A549 (cell line): ENCODE results near the gene DSCAM. TPM values are rescaled to one million over a fixed set of nuclear protein-coding genes. Genes with fewer than 3 reads are reported as not detected.
"Not testable (repeated sequence)": the region's sequence is repeated elsewhere in the genome, so short reads cannot be mapped to it uniquely, and the experiment has no call there.

Source experiments
- ATAC-seq, 2 experiments: fragments of 200-7000 bp in 1 of 2; fragments of >200 bp in 1 of 2; cut with Nextera tagmentation in 1 of 2; cut with Tn5 transposase in 1 of 2; 3 replicates each; pipeline versions ENCODE4 v1.8.0 to v1.9.1; 2018 to 2020; ENCODE audit warnings: mild to moderate bottlenecking in 1 of 2, moderate library complexity in 1 of 2
- CTCF ChIA-PET: fragments of 300-600 bp; sonication (Branson Sonifier 250); formaldehyde crosslinking; extraction: SDS; loops from one replicate; lab custom pipeline; 2021; ENCODE audit warnings: antibody characterized with exemption, inconsistent platforms; lab: Yijun Ruan, JAX
- POLR2A ChIA-PET: fragments of 350-600 bp; formaldehyde crosslinking; extraction: SDS; loops from one replicate; lab custom pipeline; 2021; ENCODE audit warnings: antibody characterized with exemption, inconsistent platforms; lab: Yijun Ruan, JAX
- DNase-seq, 2 experiments: peaks; one replicate each; pipeline versions ENCODE4 v3.0.0 to v3.0.0-alpha.2; 2011 to 2016; ENCODE audit warnings: low read depth in 1 of 2, low spot score in 1 of 2
- FAIRE-seq: peaks from 2 replicates; lab custom pipeline; 2011; peaks lifted over from hg19 to GRCh38; lab: Jason Lieb, UNC
- H3K27ac ChIP-seq, 2 experiments: fragments of >200 bp; sonication (Bioruptor Twin); formaldehyde crosslinking; 3 replicates each; pipeline ENCODE4 v1.5.1; 2016 to 2017
- H3K4me1 ChIP-seq: fragments of >200 bp; sonication (Bioruptor Twin); formaldehyde crosslinking; 3 replicates; pipeline ENCODE4 v1.6.1; 2016
- H3K4me2 ChIP-seq: fragments of >200 bp; sonication (Bioruptor Twin); formaldehyde crosslinking; 3 replicates; pipeline ENCODE4 v1.6.1; 2016
- H3K4me3 ChIP-seq: fragments of >200 bp; sonication (Bioruptor Twin); formaldehyde crosslinking; 3 replicates; pipeline ENCODE4 v1.5.1; 2016
- H3K9me3 ChIP-seq: fragments of >200 bp; sonication (Bioruptor Twin); formaldehyde crosslinking; 3 replicates; pipeline ENCODE4 v1.6.1; 2016
- BHLHE40 ChIP-seq: IDR thresholded peaks from 2 replicates; pipeline ENCODE4 v1.6.1; 2012; ENCODE audit warnings: low read depth, low read length, inconsistent platforms
- EHMT2 ChIP-seq: fragments of 200-600 bp; sonication (generic); IDR thresholded peaks from 2 replicates; pipeline ENCODE4 v1.6.1; 2016; ENCODE audit warnings: antibody characterized with exemption, low read depth, mild to moderate bottlenecking, moderate library complexity
- EP300 ChIP-seq, 2 experiments: fragments of >200 bp; sonication (Bioruptor Twin); formaldehyde crosslinking; IDR thresholded peaks; 2 replicates in 1 of 2; 3 replicates in 1 of 2; pipeline ENCODE4 v1.6.1; 2016 to 2017
- GATA3 ChIP-seq: IDR thresholded peaks from 2 replicates; pipeline ENCODE4 v1.6.1; 2012; ENCODE audit warnings: borderline replicate concordance
- HEYL ChIP-seq: fragments of 250-450 bp; sonication (Bioruptor Pico); IDR thresholded peaks from 2 replicates; pipeline ENCODE4 v1.8.0; 2021; ENCODE audit warnings: mild to moderate bottlenecking, moderate library complexity
- HOXA7 ChIP-seq: fragments of 250-450 bp; sonication (Bioruptor Pico); IDR thresholded peaks from 2 replicates; pipeline ENCODE4 v1.5.0; 2020; ENCODE audit warnings: mild to moderate bottlenecking, moderate library complexity
- KDM1A ChIP-seq: fragments of 200-600 bp; sonication (generic); IDR thresholded peaks from 2 replicates; pipeline ENCODE4 v1.6.1; 2016; ENCODE audit warnings: low read depth, mild to moderate bottlenecking
- MYC ChIP-seq: IDR thresholded peaks from 2 replicates; pipeline ENCODE4 v1.6.1; 2012; ENCODE audit warnings: mild to moderate bottlenecking, inconsistent platforms, low read length, improper control_type of control experiment, borderline replicate concordance
- NPAS2 ChIP-seq: fragments of 250-450 bp; sonication (Bioruptor Pico); IDR thresholded peaks from 2 replicates; pipeline ENCODE4 v1.8.0; 2022; ENCODE audit warnings: mild to moderate bottlenecking, moderate library complexity, borderline replicate concordance
- PBX3 ChIP-seq: IDR thresholded peaks from 2 replicates; pipeline ENCODE4 v1.6.1; 2012
- POLR2AphosphoS2 ChIP-seq: conservative IDR thresholded peaks from 2 replicates; pipeline ENCODE4 v1.6.1; 2012; ENCODE audit warnings: low read length, improper control_type of control experiment, inconsistent platforms
- RARB ChIP-seq: fragments of 250-450 bp; sonication (Bioruptor Pico); IDR thresholded peaks from 2 replicates; pipeline ENCODE4 v1.8.0; 2021; ENCODE audit warnings: mild to moderate bottlenecking, moderate library complexity
- RCOR1 ChIP-seq: fragments of 150-350 bp; IDR thresholded peaks from 2 replicates; pipeline ENCODE4 v1.6.1; 2014; ENCODE audit warnings: antibody characterized with exemption, low read length, low read depth
- SREBF2 ChIP-seq: fragments of 450-650 bp; IDR thresholded peaks from 2 replicates; pipeline ENCODE4 v1.6.1; 2014; ENCODE audit warnings: mild to moderate bottlenecking, moderate library complexity
- ZFP36 ChIP-seq: fragments of 450-650 bp; IDR thresholded peaks from 2 replicates; pipeline ENCODE4 v1.6.1; 2014; ENCODE audit warnings: borderline replicate concordance; ENCODE audit not compliant: partially characterized antibody
- WGBS: methylation state at CpG from one replicate; pipeline ENCODE4 v1.1.6; 2017; ENCODE audit errors: missing lambda C conversion rate; 5-methylcytosine and 5-hydroxymethylcytosine counted together
- polyA minus RNA-seq: library from RNA; depleted of rRNA, polyadenylated mRNA; stranded (reverse); fragments of >200 nt; gene quantifications from 2 replicates; pipeline ENCODE4 v1.2.3, GENCODE V29; 2011; rRNA and poly(A)+ RNA removed
- polyA plus RNA-seq, 4 experiments: library from polyadenylated mRNA; depleted of rRNA in 3 of 4; stranded (reverse); fragments of >200 nt; fragmentation: RNase III in 1 of 4; extraction: RNeasy Plus Mini Kit Qiagen cat#74134 plus additional on column Dnase treatment in 1 of 4; gene quantifications; 2 replicates in 3 of 4; 3 replicates in 1 of 4; pipeline ENCODE4 v1.2.3, GENCODE V29; 2011 to 2017
- TF ChIP-seq, protein P1 (sequence below): fragments of >200 bp; sonication (Bioruptor Twin); formaldehyde crosslinking; IDR thresholded peaks from 2 replicates; pipeline ENCODE4 v1.6.1; 2016
- TF ChIP-seq, protein P2 (sequence below): fragments of >200 bp; sonication (Bioruptor Twin); formaldehyde crosslinking; IDR thresholded peaks from 3 replicates; pipeline ENCODE4 v1.6.1; 2016

The DSCAM gene, protein sequence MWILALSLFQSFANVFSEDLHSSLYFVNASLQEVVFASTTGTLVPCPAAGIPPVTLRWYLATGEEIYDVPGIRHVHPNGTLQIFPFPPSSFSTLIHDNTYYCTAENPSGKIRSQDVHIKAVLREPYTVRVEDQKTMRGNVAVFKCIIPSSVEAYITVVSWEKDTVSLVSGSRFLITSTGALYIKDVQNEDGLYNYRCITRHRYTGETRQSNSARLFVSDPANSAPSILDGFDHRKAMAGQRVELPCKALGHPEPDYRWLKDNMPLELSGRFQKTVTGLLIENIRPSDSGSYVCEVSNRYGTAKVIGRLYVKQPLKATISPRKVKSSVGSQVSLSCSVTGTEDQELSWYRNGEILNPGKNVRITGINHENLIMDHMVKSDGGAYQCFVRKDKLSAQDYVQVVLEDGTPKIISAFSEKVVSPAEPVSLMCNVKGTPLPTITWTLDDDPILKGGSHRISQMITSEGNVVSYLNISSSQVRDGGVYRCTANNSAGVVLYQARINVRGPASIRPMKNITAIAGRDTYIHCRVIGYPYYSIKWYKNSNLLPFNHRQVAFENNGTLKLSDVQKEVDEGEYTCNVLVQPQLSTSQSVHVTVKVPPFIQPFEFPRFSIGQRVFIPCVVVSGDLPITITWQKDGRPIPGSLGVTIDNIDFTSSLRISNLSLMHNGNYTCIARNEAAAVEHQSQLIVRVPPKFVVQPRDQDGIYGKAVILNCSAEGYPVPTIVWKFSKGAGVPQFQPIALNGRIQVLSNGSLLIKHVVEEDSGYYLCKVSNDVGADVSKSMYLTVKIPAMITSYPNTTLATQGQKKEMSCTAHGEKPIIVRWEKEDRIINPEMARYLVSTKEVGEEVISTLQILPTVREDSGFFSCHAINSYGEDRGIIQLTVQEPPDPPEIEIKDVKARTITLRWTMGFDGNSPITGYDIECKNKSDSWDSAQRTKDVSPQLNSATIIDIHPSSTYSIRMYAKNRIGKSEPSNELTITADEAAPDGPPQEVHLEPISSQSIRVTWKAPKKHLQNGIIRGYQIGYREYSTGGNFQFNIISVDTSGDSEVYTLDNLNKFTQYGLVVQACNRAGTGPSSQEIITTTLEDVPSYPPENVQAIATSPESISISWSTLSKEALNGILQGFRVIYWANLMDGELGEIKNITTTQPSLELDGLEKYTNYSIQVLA (N-terminal part only)
- polyA plus RNA-seq (2011; rRNA removed): not detected in 2 replicates
- not detected in 2 replicates for polyA plus RNA-seq (2012; cell fraction: cytosol; rRNA removed)
- polyA plus RNA-seq (2012; cell fraction: nucleus; rRNA removed): not detected in 2 replicates
- polyA plus RNA-seq (2017; fragmentation: RNase III; extraction: RNeasy Plus Mini Kit Qiagen cat#74134 plus additional on column Dnase treatment): not detected in 3 replicates
- not detected in 2 replicates for polyA minus RNA-seq

DNA sequence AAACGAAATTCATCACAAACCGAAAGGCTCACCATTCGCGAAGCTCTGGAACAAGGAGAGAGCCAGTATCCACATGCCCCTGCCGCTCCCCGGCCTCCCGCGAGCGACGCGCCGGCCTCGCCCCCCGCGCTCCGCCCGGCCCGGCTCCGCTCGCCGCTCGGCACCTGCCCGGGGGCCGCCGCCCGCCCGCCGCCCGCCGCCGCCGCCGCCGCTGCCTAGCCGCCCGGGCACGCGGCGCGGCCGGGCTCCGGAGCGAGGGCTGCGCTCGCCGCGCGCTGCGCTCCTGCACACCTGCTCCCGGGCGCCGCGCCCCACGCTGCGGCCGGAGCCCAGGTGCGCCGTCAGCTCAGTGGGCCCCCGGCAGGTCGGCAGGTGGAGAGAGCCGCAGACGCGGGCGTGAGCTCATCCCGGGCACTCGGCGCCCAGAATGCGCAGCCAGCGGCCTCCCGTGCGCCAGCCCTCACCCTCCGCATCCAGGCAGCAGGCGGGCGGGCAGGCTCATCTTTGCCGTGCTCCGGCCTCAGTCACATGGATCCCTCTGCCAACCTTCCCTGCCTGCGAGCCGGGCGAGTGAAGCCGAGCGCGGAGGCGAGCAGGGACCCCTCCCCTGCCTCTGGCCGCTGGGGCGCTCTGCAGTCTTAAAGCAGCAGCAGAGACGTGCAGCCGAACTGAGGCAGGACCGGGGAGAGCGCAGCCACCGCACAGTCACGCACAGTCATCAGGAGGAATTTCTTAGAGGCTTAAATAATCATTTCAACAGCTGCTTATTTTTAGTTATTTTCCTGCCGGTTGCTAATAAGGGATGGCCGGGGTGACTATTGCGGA is at the start of gene DSCAM:
Gene DSCAM (minus strand): TSS at position 572 of the 825 bp plus-strand sequence. CDS start 497 bp downstream, at position 75.
- Histone ChIP-seq H3K27ac (no peak within 1 kb of the TSS), H3K4me2 (peak within 1 kb of the TSS; percentile 17; the same call in 1 of the 3 replicates), H3K4me3 (no peak within 1 kb of the TSS), H3K4me1 (no peaks in the 10 kb centered on the region), H3K9me3 (no peaks in the 10 kb centered on the region)
- 41% methylated on average over 7 of the region's 94 CpGs for WGBS
- POLR2A ChIA-PET: no interaction called here
- CTCF ChIA-PET: no interaction called here
- ATAC-seq (no peak), FAIRE-seq (no peak), DNase-seq (no peak)
- TF ChIP-seq POLR2AphosphoS2 (no peak), RARB (no peak), BHLHE40 (no peak), EHMT2 (no peak), HOXA7 (CRISPR knock-in tag) (no peak), RCOR1 (no peak), ZFP36 (no peak), GATA3 (no peak), HEYL (CRISPR knock-in tag) (no peak), PBX3 (no peak), KDM1A (no peak), SREBF2 (no peak), MYC (no peak), NPAS2 (CRISPR knock-in tag) (no peak), EP300 (IDR thresholded peaks at IDR 0.05) (no peak)
- TF ChIP-seq, protein P1, sequence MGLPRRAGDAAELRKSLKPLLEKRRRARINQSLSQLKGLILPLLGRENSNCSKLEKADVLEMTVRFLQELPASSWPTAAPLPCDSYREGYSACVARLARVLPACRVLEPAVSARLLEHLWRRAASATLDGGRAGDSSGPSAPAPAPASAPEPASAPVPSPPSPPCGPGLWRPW: no peak
- TF ChIP-seq, protein P2, sequence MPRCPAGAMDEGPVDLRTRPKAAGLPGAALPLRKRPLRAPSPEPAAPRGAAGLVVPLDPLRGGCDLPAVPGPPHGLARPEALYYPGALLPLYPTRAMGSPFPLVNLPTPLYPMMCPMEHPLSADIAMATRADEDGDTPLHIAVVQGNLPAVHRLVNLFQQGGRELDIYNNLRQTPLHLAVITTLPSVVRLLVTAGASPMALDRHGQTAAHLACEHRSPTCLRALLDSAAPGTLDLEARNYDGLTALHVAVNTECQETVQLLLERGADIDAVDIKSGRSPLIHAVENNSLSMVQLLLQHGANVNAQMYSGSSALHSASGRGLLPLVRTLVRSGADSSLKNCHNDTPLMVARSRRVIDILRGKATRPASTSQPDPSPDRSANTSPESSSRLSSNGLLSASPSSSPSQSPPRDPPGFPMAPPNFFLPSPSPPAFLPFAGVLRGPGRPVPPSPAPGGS: no peak

GRCh38 chr21:40895697-40896096 is 48.7 kb upstream of the DSCAM start:
- ATAC-seq, POLR2A ChIA-PET, H3K9me3 ChIP-seq, H3K4me3 ChIP-seq, CTCF ChIA-PET, H3K4me1 ChIP-seq, FAIRE-seq, H3K27ac ChIP-seq, H3K4me2 ChIP-seq, DNase-seq: not testable (repeated sequence)
- WGBS: 12% methylated on average over 3 of the region's 3 CpGs
